A549 treated with RU486 at 1 μM for 4 hours (cell line): Measurements from ENCODE around the gene NBEAL1. TPM values are rescaled to one million over a fixed set of nuclear protein-coding genes. Genes with fewer than 3 reads are reported as not detected.

Source experiments
- total RNA-seq: library from RNA; stranded (reverse); fragments of 200-300 nt; extraction: Qiagen RNA extraction; gene quantifications from 5 replicates; pipeline ENCODE4 v1.2.3, GENCODE V29; 2022; ENCODE audit warnings: low read depth

The NBEAL1 gene
- 3.0 to 6.0 TPM (median 3.9 TPM) in 5 replicates for total RNA-seq

DNA sequence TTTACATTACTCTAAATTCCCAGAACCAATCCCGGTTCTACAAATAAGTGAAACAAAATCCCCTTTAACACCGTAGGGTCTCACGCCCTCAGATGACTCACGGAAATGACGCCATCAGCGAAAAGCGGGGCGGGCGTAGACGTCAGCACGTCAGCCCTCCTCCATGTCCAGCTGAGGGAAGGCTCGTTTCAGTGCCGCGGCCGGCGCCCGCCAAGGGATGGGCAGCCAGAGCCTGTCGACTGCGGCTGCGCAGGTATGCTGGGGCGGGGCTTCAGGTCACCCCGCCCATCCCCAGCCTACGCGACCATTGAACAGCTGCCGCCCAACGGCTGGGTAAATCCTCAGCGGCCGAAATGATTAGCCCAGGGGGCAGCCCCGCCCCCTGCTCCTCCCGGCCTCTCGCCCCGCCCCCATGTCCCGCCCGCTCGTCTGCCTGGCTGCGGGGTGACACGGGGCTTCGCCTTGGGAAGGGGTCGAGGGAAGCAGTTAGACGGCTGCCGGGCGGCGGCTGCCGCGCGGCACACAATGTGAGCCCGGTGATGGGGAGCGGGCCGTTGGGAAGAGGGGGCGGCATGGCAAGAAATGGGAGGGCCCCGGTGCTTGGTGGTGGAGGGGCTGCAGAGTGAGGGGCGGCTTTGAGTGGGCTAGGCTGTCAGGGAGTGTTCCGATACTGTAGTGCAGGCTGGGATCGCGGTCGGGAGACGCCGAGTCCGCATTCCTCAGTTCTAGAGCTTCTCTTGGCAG lies at the start of gene NBEAL1:
TSS of gene NBEAL1 (plus strand) at position 420 of the 744 bp plus-strand sequence. CDS start 1,510 bp downstream, outside the sequence.

DNA sequence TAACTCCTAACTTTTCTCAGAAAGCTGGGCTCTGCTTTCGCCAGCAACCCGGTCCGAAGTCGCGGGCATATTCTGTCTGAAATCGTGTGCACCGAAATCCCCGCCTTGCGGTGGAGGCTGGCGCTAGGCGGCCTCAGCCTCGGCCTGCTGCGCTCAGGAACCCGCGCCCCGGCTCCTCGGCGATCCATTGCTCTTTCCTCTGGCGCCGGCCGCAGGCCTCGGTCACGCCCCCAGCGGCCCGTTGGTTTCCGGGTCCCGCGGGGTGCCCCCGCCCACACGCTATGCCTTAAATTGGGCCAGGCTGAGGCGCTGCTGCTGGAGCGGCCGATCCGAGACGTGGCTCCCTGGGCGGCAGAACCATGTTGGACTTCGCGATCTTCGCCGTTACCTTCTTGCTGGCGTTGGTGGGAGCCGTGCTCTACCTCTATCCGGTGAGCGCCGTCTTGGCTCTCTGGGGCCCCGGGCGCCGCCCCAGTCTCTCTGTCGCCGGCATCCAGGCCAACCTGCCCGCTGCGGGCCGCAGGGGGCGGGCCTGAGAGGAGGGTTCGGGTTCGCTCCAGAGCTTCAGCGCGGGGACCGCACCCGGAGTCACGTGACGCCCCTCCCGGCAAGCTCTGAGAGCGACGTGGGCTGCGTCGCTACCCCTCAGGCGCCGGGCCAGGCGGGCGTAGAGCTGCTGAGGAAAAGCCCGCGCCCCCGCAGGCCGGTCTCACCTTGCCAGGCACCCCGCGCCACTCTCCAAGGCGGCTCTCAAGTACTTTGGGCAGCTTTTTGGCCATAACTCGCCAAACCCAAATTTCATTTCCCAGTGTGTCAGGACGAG lies 224.2 kb downstream of the NBEAL1 start, which contains the start of gene CYP20A1:
TSS of gene CYP20A1 (plus strand) at position 315 of the 823 bp plus-strand sequence. CDS start at position 360, 45 bp downstream.

Other genes with a start within 250 kb of the NBEAL1 start
- 1.4 to 2.3 TPM (median 2.1 TPM) in 5 replicates for gene ICA1L, start 143.1 kb upstream of the NBEAL1 start, total RNA-seq
- gene WDR12, start 103.2 kb upstream of the NBEAL1 start, total RNA-seq: 62.2 to 82.0 TPM (median 74.4 TPM) in 5 replicates
- gene CARF, start 102.6 kb upstream of the NBEAL1 start, total RNA-seq: 0.88 to 1.4 TPM (median 1.1 TPM) in 5 replicates
- 6.9 to 9.9 TPM (median 8.3 TPM) in 5 replicates for gene CYP20A1, start 224.1 kb downstream of the NBEAL1 start, total RNA-seq